Lower leg skin (tissue), 3 donors: ENCODE data around the gene VASH1.

Source experiments
- CTCF ChIP-seq, 3 donors: fragments of 450-650 bp; IDR thresholded peaks; one replicate each; pipeline ENCODE4 v1.5.1; 2016; ENCODE audit warnings: antibody characterized with exemption in 3 of 3, mild to moderate bottlenecking in 3 of 3, moderate library complexity in 2 of 3
- POLR2A ChIP-seq, 2 donors: fragments of 450-650 bp; IDR thresholded peaks; one replicate each; pipeline ENCODE4 v1.6.1; 2016 to 2017; ENCODE audit warnings: antibody characterized with exemption in 2 of 2, mild to moderate bottlenecking in 1 of 2, moderate library complexity in 1 of 2

GRCh38 chr14:76724651-76725550, 36.4 kb upstream of the VASH1 start:
- TF ChIP-seq POLR2A (IDR thresholded peaks at IDR 0.05) = no peak
- no peak for TF ChIP-seq CTCF (IDR thresholded peaks at IDR 0.05)
